Endothelial cell of umbilical vein (primary cell): ENCODE results near the gene TGFBR2.

Experiments used
- EZH2 ChIP-seq: IDR thresholded peaks from 2 replicates; pipeline ENCODE4 v1.6.1; 2012; ENCODE audit warnings: borderline replicate concordance, low read depth, mild to moderate bottlenecking, moderate library complexity, low read length, inconsistent platforms; ENCODE audit not compliant: severe bottlenecking
- FOS ChIP-seq: IDR thresholded peaks from 2 replicates; pipeline ENCODE4 v1.6.1; 2011; ENCODE audit warnings: mild to moderate bottlenecking, low read length, moderate library complexity, borderline replicate concordance; ENCODE audit not compliant: insufficient read depth
- GATA2 ChIP-seq: IDR thresholded peaks from 2 replicates; pipeline ENCODE4 v1.7.0; 2011; ENCODE audit warnings: low read depth, mild to moderate bottlenecking, moderate library complexity, mixed read lengths, low read length; ENCODE audit not compliant: insufficient read length, insufficient read depth
- JUN ChIP-seq: IDR thresholded peaks from 2 replicates; pipeline ENCODE4 v1.6.1; 2011; ENCODE audit warnings: borderline replicate concordance, low read depth; ENCODE audit not compliant: insufficient read length, insufficient read depth
- MYC ChIP-seq: IDR thresholded peaks from one replicate; pipeline ENCODE4 v1.6.1; 2011; ENCODE audit warnings: mild to moderate bottlenecking, low read depth, low read length
- POLR2A ChIP-seq: IDR thresholded peaks from 2 replicates; pipeline ENCODE4 v1.6.1; 2012; ENCODE audit warnings: low read depth, mild to moderate bottlenecking, control low read depth, low read length
- POLR2AphosphoS5 ChIP-seq: IDR thresholded peaks from 2 replicates; pipeline ENCODE4 v1.6.1; 2012; ENCODE audit warnings: low read depth, mild to moderate bottlenecking, control low read depth, low read length, moderate library complexity; ENCODE audit not compliant: insufficient read depth
- TF ChIP-seq, protein P1 (sequence below), 2 donors: IDR thresholded peaks; 1 replicate in 1 of 2; 2 replicates in 1 of 2; pipeline ENCODE4 v1.5.1; 2011; ENCODE audit warnings: low read length in 2 of 2, mild to moderate bottlenecking in 2 of 2, moderate library complexity in 2 of 2, control low read depth in 1 of 2, inconsistent platforms in 1 of 2, low read depth in 1 of 2; ENCODE audit not compliant: insufficient read depth in 1 of 2; ENCODE audit errors: extremely low read depth in 1 of 2
- TF ChIP-seq, protein P2 (sequence below): IDR thresholded peaks from 2 replicates; pipeline ENCODE4 v1.6.1; 2011; ENCODE audit not compliant: insufficient read depth, insufficient read length

DNA sequence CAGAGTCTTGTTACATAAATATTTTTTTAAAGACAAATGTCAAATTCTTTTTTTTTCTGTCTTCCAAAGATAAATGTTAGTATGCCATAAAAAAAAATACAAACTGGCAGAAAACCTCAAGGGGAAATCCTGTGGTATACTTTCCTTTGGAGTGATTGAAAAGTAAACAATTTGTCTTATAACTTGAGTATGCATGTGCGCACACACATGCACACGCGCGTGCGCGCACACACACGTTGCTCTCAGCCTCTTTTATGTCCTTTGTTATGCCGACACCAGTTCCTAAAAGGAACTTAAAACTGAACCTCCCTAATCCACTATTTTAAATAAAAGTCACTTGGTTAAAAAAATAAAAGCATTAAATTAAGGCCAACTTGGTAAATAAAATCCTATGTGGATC lies 58.1 kb downstream of the TGFBR2 start:
- TF ChIP-seq POLR2AphosphoS5, result no peak
- TF ChIP-seq, protein P1, sequence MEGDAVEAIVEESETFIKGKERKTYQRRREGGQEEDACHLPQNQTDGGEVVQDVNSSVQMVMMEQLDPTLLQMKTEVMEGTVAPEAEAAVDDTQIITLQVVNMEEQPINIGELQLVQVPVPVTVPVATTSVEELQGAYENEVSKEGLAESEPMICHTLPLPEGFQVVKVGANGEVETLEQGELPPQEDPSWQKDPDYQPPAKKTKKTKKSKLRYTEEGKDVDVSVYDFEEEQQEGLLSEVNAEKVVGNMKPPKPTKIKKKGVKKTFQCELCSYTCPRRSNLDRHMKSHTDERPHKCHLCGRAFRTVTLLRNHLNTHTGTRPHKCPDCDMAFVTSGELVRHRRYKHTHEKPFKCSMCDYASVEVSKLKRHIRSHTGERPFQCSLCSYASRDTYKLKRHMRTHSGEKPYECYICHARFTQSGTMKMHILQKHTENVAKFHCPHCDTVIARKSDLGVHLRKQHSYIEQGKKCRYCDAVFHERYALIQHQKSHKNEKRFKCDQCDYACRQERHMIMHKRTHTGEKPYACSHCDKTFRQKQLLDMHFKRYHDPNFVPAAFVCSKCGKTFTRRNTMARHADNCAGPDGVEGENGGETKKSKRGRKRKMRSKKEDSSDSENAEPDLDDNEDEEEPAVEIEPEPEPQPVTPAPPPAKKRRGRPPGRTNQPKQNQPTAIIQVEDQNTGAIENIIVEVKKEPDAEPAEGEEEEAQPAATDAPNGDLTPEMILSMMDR (IDR thresholded peaks at IDR 0.05; ENCODE audit: extremely low read depth in 1 of 2, insufficient read depth in 1 of 2, low read depth in 1 of 2, low read length in 2 of 2), result no peak
- TF ChIP-seq JUN, result peak; percentile 10
- no peak for TF ChIP-seq POLR2A
- TF ChIP-seq EZH2, result no peak
- peak; percentile 22 for TF ChIP-seq FOS
- TF ChIP-seq GATA2, result no peak
- TF ChIP-seq, protein P2, sequence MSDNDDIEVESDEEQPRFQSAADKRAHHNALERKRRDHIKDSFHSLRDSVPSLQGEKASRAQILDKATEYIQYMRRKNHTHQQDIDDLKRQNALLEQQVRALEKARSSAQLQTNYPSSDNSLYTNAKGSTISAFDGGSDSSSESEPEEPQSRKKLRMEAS, result peak; percentile 33
- peak; percentile 50 for TF ChIP-seq MYC
